GM18868 (cell line): ENCODE measurements around the gene UCK1.
"Not testable (repeated sequence)": the region's sequence is repeated elsewhere in the genome, so short reads cannot be mapped to it uniquely, and the experiment has no call there.

Experiments
- ATAC-seq: cut with Tn5 transposase; IDR thresholded peaks from one replicate; pipeline ENCODE4 v1.9.1; 2021; ENCODE audit warnings: mild to moderate bottlenecking, moderate library complexity; ENCODE audit not compliant: unreplicated experiment

UCK1 gene

GRCh38 chr9:131523451-131524435 is 7.3 kb downstream of the UCK1 start:
- no peak for ATAC-seq

GRCh38 chr9:131523086-131523388 is 8.0 kb downstream of the UCK1 start:
- ATAC-seq, result no peak

- ATAC-seq, result no peak
Measured at GRCh38 chr9:131522257-131523085, 8.6 kb downstream of the UCK1 start.

GRCh38 chr9:131521822-131522221 is 9.2 kb downstream of the UCK1 start:
- ATAC-seq, result no peak

- ATAC-seq, result no peak
Measured at GRCh38 chr9:131521203-131521602, 9.9 kb downstream of the UCK1 start.

- ATAC-seq, result no peak
Measured at GRCh38 chr9:131520503-131520902, 10.6 kb downstream of the UCK1 start.

- ATAC-seq, result no peak
Measured at GRCh38 chr9:131518553-131518952, 12.5 kb downstream of the UCK1 start.

- no peak for ATAC-seq
Measured at GRCh38 chr9:131517761-131518190, 13.3 kb downstream of the UCK1 start.

GRCh38 chr9:131516930-131517329 is 14.1 kb downstream of the UCK1 start:
- no peak for ATAC-seq

GRCh38 chr9:131516100-131516499 is 15.0 kb downstream of the UCK1 start:
- ATAC-seq, result no peak

GRCh38 chr9:131515559-131516031 is 15.5 kb downstream of the UCK1 start:
- not testable (repeated sequence) for ATAC-seq

GRCh38 chr9:131513177-131513576 is 17.9 kb downstream of the UCK1 start:
- ATAC-seq, result no peak

- no peak for ATAC-seq
Measured at GRCh38 chr9:131511880-131512279, 19.2 kb downstream of the UCK1 start.

- ATAC-seq, result no peak
Measured at GRCh38 chr9:131511416-131511815, 19.6 kb downstream of the UCK1 start.

- no peak for ATAC-seq
Measured at GRCh38 chr9:131505012-131505411, 26.1 kb downstream of the UCK1 start.

- no peak for ATAC-seq
Measured at GRCh38 chr9:131503626-131504465, 27.2 kb downstream of the UCK1 start.

GRCh38 chr9:131502781-131503625 is 28.1 kb downstream of the UCK1 start, which contains the start of gene POMT1:
Gene POMT1 (plus strand): TSS chr9:131502918. CDS start chr9:131504219, 1,301 bp downstream.
- ATAC-seq, result peak; percentile 82

GRCh38 chr9:131500939-131501541 is 30.0 kb downstream of the UCK1 start:
- ATAC-seq, result no peak

- no peak for ATAC-seq
Measured at GRCh38 chr9:131500377-131500776, 30.7 kb downstream of the UCK1 start.
